Neural cell (in vitro differentiated cells): ENCODE results near the gene EIF2B2. TPM values are rescaled to one million over a fixed set of nuclear protein-coding genes. Genes with fewer than 3 reads are reported as not detected.

Source experiments
- H2AFZ ChIP-seq: fragments of 200-600, 300-800 bp; sonication (generic), shearing (Covaris generic); 2 replicates; pipeline ENCODE4 v1.6.0; 2014; ENCODE audit warnings: low read depth, mild to moderate bottlenecking, antibody characterized with exemption, low read length, moderate library complexity
- H3F3A ChIP-seq: fragments of 200-600 bp; shearing (Covaris generic); 2 replicates; pipeline ENCODE4 v1.6.1; 2016; ENCODE audit warnings: mild to moderate bottlenecking, moderate library complexity, mixed read lengths, antibody characterized with exemption, low read length; ENCODE audit not compliant: insufficient read depth, poor library complexity, severe bottlenecking
- H3K27ac ChIP-seq: fragments of 200-600, 300-800 bp; sonication (generic), shearing (Covaris generic); 2 replicates; pipeline ENCODE4 v1.5.1; 2014; ENCODE audit warnings: mild to moderate bottlenecking, low read length, moderate library complexity
- H3K27me3 ChIP-seq: fragments of 300-800, 200-600 bp; sonication (generic), shearing (Covaris generic); 2 replicates; pipeline ENCODE4 v1.6.0; 2014; ENCODE audit warnings: mild to moderate bottlenecking, low read depth, low read length, moderate library complexity; ENCODE audit not compliant: insufficient read depth
- H3K36me3 ChIP-seq: fragments of 300-800, 200-600 bp; sonication (generic), shearing (Covaris generic); 2 replicates; pipeline ENCODE4 v1.5.1; 2014; ENCODE audit warnings: mild to moderate bottlenecking, antibody characterized with exemption, low read length, moderate library complexity; ENCODE audit not compliant: insufficient read depth
- H3K4me2 ChIP-seq: fragments of 300-800, 200-600 bp; sonication (generic), shearing (Covaris generic); 2 replicates; pipeline ENCODE4 v1.6.0; 2014; ENCODE audit warnings: mild to moderate bottlenecking, low read length
- H3K4me3 ChIP-seq: fragments of 300-800, 200-600 bp; sonication (generic), shearing (Covaris generic); 2 replicates; pipeline ENCODE4 v1.5.1; 2014; ENCODE audit warnings: mild to moderate bottlenecking, low read length, moderate library complexity
- H3K79me2 ChIP-seq: fragments of 200-600 bp; shearing (Covaris generic); replicated peaks from 2 replicates; pipeline ENCODE4 v1.6.0; 2014; ENCODE audit warnings: mild to moderate bottlenecking, low read length, moderate library complexity; ENCODE audit not compliant: insufficient read depth
- H3K9ac ChIP-seq: fragments of 300-800, 200-600 bp; sonication (generic), shearing (Covaris generic); 2 replicates; pipeline ENCODE4 v1.6.1; 2016; ENCODE audit warnings: mild to moderate bottlenecking, low read length, mixed read lengths
- H3K9me2 ChIP-seq: fragments of 200-600 bp; shearing (Covaris generic); 2 replicates; pipeline ENCODE4 v1.6.1; 2016; ENCODE audit warnings: mild to moderate bottlenecking, low read length, mixed read lengths; ENCODE audit not compliant: insufficient read depth
- H3K9me3 ChIP-seq: fragments of 200-600, 300-800 bp; sonication (generic), shearing (Covaris generic); 2 replicates; pipeline ENCODE4 v1.6.1; 2016; ENCODE audit warnings: mild to moderate bottlenecking, mixed run types, low read length, moderate library complexity, mixed read lengths
- H4K20me1 ChIP-seq: fragments of 200-600 bp; shearing (Covaris generic); 2 replicates; pipeline ENCODE4 v1.6.1; 2016; ENCODE audit warnings: mild to moderate bottlenecking, mixed run types; ENCODE audit not compliant: insufficient read depth
- EP300 ChIP-seq: fragments of 450-650 bp; conservative IDR thresholded peaks from 2 replicates; pipeline ENCODE4 v1.6.1; 2014; ENCODE audit warnings: antibody characterized with exemption, mild to moderate bottlenecking, moderate library complexity; ENCODE audit not compliant: poor library complexity, severe bottlenecking
- EZH2 ChIP-seq: fragments of 200-600, 300-800 bp; shearing (Covaris generic), sonication (generic); IDR thresholded peaks from 2 replicates; pipeline ENCODE4 v1.6.1; 2014; ENCODE audit warnings: antibody characterized with exemption, low read length, borderline replicate concordance, mild to moderate bottlenecking; ENCODE audit not compliant: insufficient read depth, poor library complexity, severe bottlenecking
- MXI1 ChIP-seq: fragments of 450-650 bp; conservative IDR thresholded peaks from 2 replicates; pipeline ENCODE4 v1.6.1; 2014; ENCODE audit warnings: antibody characterized with exemption, mild to moderate bottlenecking; ENCODE audit not compliant: poor library complexity, severe bottlenecking
- POLR2AphosphoS5 ChIP-seq: IDR thresholded peaks from 2 replicates; pipeline ENCODE4 v1.6.1; 2012
- RAD21 ChIP-seq: fragments of 450-650 bp; conservative IDR thresholded peaks from 2 replicates; pipeline ENCODE4 v1.6.1; 2014; ENCODE audit warnings: antibody characterized with exemption, mild to moderate bottlenecking, moderate library complexity
- REST ChIP-seq: IDR thresholded peaks from 2 replicates; pipeline ENCODE4 v1.6.1; 2012; ENCODE audit warnings: borderline replicate concordance
- SMC3 ChIP-seq: fragments of 450-650 bp; conservative IDR thresholded peaks from 2 replicates; pipeline ENCODE4 v1.6.1; 2014; ENCODE audit warnings: antibody characterized with exemption, mild to moderate bottlenecking, moderate library complexity; ENCODE audit not compliant: poor library complexity
- TAF1 ChIP-seq: IDR thresholded peaks from 2 replicates; pipeline ENCODE4 v1.6.1; 2012; ENCODE audit warnings: low read depth
- polyA plus RNA-seq: library from polyadenylated mRNA; depleted of rRNA; stranded (reverse); fragments of >200 nt; gene quantifications from 2 replicates; pipeline ENCODE4 v1.2.3, GENCODE V29; 2014
- TF ChIP-seq, protein P1 (sequence below): fragments of 450-650 bp; IDR thresholded peaks from 2 replicates; pipeline ENCODE4 v1.5.1; 2014; ENCODE audit warnings: antibody characterized with exemption, mild to moderate bottlenecking, moderate library complexity; ENCODE audit not compliant: poor library complexity, severe bottlenecking

EIF2B2 gene
- polyA plus RNA-seq, 1 donor from 2014 or later: 43.1 TPM

DNA sequence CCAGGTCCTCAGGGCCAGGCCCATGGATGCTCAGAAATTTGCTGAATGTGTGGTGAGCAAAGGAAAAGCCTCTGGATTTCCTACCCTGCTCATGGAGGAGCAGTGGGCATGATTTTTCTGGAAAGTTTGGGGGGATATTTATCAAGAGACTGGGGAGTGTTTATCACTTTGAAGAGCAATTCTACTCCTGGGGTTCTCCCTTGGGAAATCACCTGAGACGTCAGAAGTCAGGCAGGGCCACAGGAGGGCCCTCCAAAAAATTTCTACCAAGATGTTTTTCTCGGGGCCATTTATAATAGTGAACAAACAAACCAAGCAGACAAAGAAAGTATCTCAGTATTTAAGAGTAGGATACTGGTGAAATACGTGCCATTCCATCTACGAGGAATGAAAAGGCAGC is 20.1 kb upstream of the EIF2B2 start:
- Histone ChIP-seq H3K4me2 (no peak overlapping the region), H2AFZ (no peak overlapping the region), H3K9me3 (no peaks in the 10 kb centered on the region), H4K20me1 (no peaks in the 10 kb centered on the region), H3K9me2 (no peaks in the 10 kb centered on the region), H3K9ac (no peak overlapping the region), H3K36me3 (no peaks in the 10 kb centered on the region), H3K27ac (no peak overlapping the region), H3K79me2 (no peaks in the 10 kb centered on the region), H3K27me3 (no peaks in the 10 kb centered on the region), H3K4me3 (no peak overlapping the region), H3F3A (no peaks in the 10 kb centered on the region)
- TF ChIP-seq EP300 (no peak), SMC3 (no peak), REST (no peak), EZH2 (no peak), POLR2AphosphoS5 (no peak), TAF1 (no peak), RAD21 (no peak), MXI1 (no peak)
- TF ChIP-seq, protein P1, sequence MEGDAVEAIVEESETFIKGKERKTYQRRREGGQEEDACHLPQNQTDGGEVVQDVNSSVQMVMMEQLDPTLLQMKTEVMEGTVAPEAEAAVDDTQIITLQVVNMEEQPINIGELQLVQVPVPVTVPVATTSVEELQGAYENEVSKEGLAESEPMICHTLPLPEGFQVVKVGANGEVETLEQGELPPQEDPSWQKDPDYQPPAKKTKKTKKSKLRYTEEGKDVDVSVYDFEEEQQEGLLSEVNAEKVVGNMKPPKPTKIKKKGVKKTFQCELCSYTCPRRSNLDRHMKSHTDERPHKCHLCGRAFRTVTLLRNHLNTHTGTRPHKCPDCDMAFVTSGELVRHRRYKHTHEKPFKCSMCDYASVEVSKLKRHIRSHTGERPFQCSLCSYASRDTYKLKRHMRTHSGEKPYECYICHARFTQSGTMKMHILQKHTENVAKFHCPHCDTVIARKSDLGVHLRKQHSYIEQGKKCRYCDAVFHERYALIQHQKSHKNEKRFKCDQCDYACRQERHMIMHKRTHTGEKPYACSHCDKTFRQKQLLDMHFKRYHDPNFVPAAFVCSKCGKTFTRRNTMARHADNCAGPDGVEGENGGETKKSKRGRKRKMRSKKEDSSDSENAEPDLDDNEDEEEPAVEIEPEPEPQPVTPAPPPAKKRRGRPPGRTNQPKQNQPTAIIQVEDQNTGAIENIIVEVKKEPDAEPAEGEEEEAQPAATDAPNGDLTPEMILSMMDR: no peak

DNA sequence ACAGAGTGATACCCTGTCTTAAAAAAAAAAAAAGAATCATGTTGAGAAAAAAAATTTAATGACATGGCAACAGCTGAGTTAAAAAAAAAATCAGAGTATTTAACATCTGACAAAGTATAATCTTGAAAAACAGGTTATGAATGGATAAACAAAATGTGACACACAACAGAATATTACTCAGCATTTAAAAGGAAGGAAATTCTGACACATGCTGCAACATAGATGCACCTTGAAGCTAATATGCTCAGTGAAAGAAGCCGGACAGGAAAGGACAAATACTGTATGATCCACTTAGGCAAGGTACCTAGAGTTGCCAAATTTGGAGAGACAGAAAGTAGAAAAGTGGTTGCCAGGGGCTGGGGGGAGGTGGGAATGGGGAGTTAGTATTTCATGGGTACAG is 19.4 kb upstream of the EIF2B2 start:
- no peaks in the 10 kb centered on the region for H3K79me2 ChIP-seq
- H2AFZ ChIP-seq: no peak overlapping the region
- no peak overlapping the region for H3K4me3 ChIP-seq

More for the DNA sequence above, 19.4 kb upstream of the EIF2B2 start:
- TF ChIP-seq MXI1 (no peak), SMC3 (no peak), EP300 (no peak), EZH2 (no peak), TAF1 (no peak), POLR2AphosphoS5 (no peak), RAD21 (no peak), REST (no peak)
- TF ChIP-seq, protein P1: no peak
- no peaks in the 10 kb centered on the region for H3K36me3 ChIP-seq
- no peaks in the 10 kb centered on the region for H3F3A ChIP-seq
- H3K9me3 ChIP-seq: no peaks in the 10 kb centered on the region
- H3K4me2 ChIP-seq: no peak overlapping the region
- H4K20me1 ChIP-seq: no peaks in the 10 kb centered on the region
- no peaks in the 10 kb centered on the region for H3K9me2 ChIP-seq
- H3K27me3 ChIP-seq: no peaks in the 10 kb centered on the region
- no peak overlapping the region for H3K27ac ChIP-seq
- no peak overlapping the region for H3K9ac ChIP-seq
